Measurements from ENCODE around the gene INPP5D. TPM values are rescaled to one million over a fixed set of nuclear protein-coding genes. Genes with fewer than 3 reads are reported as not detected.
"Not testable (repeated sequence)": the region's sequence is repeated elsewhere in the genome, so short reads cannot be mapped to it uniquely, and the experiment has no call there.

INPP5D gene
- total RNA-seq, 1 donor from 2014 or later = 61.2 TPM

DNA sequence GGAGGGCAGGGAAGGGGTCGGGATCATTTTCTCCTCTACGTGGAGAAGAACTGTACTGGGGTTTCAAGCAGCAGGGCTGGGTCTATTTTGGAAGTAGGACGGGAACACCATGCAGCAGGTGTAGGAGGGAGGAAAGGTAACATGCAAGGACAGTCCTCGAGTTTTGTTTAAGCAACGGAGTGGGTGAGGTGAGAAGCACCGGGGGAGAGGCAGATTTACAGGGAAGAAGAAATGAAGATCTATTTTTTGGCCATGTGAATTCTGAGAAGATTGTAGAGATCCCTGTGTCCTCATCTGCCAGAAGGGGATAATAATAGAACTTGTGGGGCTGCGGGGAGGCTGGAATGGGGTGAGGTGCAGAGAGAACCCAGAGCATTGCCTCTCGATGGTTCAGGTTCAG, 85.6 kb downstream of the INPP5D start:
- no peaks in the 10 kb centered on the region for H3K27me3 Mint-ChIP-seq (ENCODE audit: insufficient read depth)
- no peaks in the 10 kb centered on the region for H3K9me3 Mint-ChIP-seq
- intact Hi-C loops (cut with micrococcal nuclease) = no loop called here
- H3K36me3 Mint-ChIP-seq (ENCODE audit: low read depth) = peaks cover 72% of the 10 kb centered on the region
- H3K27ac Mint-ChIP-seq = no peak overlapping the region
- H3K4me3 Mint-ChIP-seq = no peak overlapping the region
- DNase-seq (ENCODE audit: low spot score) = no peak
- peaks cover 33% of the 10 kb centered on the region for H3K4me1 Mint-ChIP-seq (ENCODE audit: low read depth)

DNA sequence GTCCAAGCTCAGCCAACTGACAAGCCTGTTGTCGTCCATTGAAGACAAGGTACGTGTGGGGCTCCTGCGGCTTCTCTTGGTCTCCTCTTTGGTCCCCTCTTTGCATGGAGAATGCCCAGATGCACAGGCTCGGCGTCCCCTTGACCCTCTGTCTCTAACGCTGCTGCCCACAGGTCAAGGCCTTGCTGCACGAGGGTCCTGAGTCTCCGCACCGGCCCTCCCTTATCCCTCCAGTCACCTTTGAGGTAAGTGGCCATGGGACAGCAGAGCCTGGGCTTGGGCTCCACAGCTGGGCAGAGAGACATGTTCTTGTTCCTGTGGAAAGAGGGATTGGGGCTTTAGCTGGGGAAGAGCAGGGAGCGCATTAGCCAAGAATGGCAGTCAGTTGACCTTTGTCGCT, 86.1 kb downstream of the INPP5D start:
- no peak for DNase-seq (ENCODE audit: low spot score)
- Mint-ChIP-seq H3K27ac (no peak overlapping the region), H3K9me3 (no peaks in the 10 kb centered on the region), H3K4me1 (ENCODE audit: low read depth) (peaks cover 28% of the 10 kb centered on the region), H3K27me3 (ENCODE audit: insufficient read depth) (no peaks in the 10 kb centered on the region), H3K4me3 (no peak overlapping the region), H3K36me3 (ENCODE audit: low read depth) (peaks cover 74% of the 10 kb centered on the region)
- intact Hi-C loops (cut with micrococcal nuclease) = no loop called here

DNA sequence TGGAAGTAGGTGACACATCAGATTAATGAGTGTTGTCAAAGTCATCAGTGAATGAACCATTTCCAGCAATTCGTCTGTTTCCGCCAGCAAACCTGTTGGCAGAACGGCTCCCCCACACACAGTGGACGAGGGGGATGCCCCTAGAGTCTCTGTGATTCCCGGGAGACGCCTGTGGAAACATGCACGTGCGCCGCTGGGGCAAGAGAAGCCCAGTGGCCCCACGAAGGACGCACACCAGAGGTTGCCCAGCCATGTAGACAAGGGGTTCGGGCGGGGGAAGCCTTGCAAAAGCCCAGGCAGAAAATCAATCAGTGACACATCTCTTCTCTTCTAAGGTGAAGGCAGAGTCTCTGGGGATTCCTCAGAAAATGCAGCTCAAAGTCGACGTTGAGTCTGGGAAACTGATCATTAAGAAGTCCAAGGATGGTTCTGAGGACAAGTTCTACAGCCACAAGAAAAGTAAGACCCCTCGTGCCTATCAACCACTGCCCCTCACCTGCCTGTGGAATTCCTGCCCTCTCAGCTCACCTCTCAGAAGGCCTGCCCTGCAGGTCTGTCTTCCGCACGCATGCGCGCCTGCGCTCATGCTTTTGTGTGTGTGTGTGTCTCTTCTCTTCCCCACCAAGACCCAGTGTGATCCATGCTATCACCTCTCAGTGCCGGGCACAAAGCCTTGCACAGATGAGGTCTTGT, 87.1 kb downstream of the INPP5D start:
- DNase-seq (ENCODE audit: low spot score) = no peak
- Mint-ChIP-seq H3K27me3 (ENCODE audit: insufficient read depth) (no peaks in the 10 kb centered on the region), H3K4me3 (no peak overlapping the region), H3K36me3 (ENCODE audit: low read depth) (peaks cover 76% of the 10 kb centered on the region), H3K4me1 (ENCODE audit: low read depth) (peaks cover 17% of the 10 kb centered on the region), H3K9me3 (no peaks in the 10 kb centered on the region), H3K27ac (no peak overlapping the region)
- intact Hi-C loops (cut with micrococcal nuclease) = no loop called here

DNA sequence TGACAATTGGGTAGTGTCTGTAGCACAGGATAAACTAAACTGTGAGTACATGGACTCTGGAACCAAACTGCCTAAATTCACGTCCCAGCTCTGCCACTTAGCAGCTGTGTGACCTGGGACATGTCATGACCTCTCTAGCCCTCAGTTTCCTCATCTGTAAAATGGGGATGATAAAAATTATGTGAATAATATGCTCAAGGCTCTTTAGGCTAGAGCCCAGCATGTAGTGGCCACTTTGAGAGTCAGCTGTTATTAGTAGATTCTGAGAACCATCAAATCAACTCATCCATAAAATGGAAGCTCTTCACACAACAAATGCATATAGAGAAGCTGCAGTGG, 87.7 kb downstream of the INPP5D start:
- DNase-seq (ENCODE audit: low spot score) = no peak
- Mint-ChIP-seq H3K27me3 (ENCODE audit: insufficient read depth) (no peaks in the 10 kb centered on the region), H3K9me3 (no peaks in the 10 kb centered on the region), H3K27ac (no peak overlapping the region), H3K4me3 (no peak overlapping the region), H3K36me3 (ENCODE audit: low read depth) (peaks cover 74% of the 10 kb centered on the region), H3K4me1 (ENCODE audit: low read depth) (peaks cover 12% of the 10 kb centered on the region)
- intact Hi-C loops (cut with micrococcal nuclease) = no loop called here

DNA sequence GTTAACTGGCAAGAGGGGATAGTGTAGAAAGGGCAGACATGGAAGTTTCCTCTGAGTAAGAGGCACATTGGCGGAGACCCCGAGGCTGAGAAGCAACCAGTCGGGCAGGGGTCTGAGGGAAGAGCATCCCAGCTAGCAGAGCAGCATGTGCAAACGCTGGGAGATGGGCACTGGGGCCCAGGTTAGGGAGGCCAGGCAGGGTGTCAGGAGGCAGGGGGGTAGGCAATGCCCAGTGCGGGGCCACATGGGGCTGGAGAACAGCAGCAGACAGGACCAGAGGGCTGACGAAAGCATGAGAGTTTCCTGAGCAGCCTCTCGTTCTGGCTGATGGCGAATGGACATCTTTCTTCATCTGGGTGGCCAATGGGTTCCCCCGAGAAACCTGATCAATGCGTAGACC, 88.2 kb downstream of the INPP5D start:
- DNase-seq (ENCODE audit: low spot score) = no peak
- H3K27me3 Mint-ChIP-seq (ENCODE audit: insufficient read depth) = no peaks in the 10 kb centered on the region
- H3K36me3 Mint-ChIP-seq (ENCODE audit: low read depth) = peaks cover 75% of the 10 kb centered on the region
- no peaks in the 10 kb centered on the region for H3K9me3 Mint-ChIP-seq
- H3K27ac Mint-ChIP-seq = peak overlapping the region; percentile 9
- no peak overlapping the region for H3K4me3 Mint-ChIP-seq
- H3K4me1 Mint-ChIP-seq (ENCODE audit: low read depth) = peaks cover 7% of the 10 kb centered on the region
- intact Hi-C loops (cut with micrococcal nuclease) = no loop called here

DNA sequence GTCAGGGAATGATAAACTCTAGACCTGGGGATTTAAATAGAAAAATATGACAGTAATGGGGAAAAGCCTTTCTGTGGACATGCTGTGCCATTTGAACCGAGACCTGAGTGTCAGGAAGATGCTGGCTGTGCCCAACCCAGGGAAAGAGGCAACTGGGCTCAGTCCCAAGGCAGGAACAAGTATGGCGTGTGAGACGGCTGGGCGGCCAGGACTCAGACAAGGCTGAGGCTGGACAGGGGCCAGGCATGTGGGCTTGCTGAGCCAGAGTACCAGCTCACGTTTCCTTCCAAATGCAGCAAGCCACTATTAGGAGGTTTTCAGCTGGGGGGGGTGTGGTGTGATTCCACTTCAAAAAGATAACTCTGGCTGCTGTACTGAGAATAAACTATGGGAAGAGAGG, 92.4 kb downstream of the INPP5D start:
- peaks cover 61% of the 10 kb centered on the region for H3K36me3 Mint-ChIP-seq (ENCODE audit: low read depth)
- no peaks in the 10 kb centered on the region for H3K4me1 Mint-ChIP-seq (ENCODE audit: low read depth)
- peak overlapping the region; percentile 9 for H3K27ac Mint-ChIP-seq
- DNase-seq (ENCODE audit: low spot score) = no peak
- H3K9me3 Mint-ChIP-seq = no peaks in the 10 kb centered on the region
- H3K4me3 Mint-ChIP-seq = no peak overlapping the region
- no peaks in the 10 kb centered on the region for H3K27me3 Mint-ChIP-seq (ENCODE audit: insufficient read depth)
- intact Hi-C loops (cut with micrococcal nuclease) = no loop called here

DNA sequence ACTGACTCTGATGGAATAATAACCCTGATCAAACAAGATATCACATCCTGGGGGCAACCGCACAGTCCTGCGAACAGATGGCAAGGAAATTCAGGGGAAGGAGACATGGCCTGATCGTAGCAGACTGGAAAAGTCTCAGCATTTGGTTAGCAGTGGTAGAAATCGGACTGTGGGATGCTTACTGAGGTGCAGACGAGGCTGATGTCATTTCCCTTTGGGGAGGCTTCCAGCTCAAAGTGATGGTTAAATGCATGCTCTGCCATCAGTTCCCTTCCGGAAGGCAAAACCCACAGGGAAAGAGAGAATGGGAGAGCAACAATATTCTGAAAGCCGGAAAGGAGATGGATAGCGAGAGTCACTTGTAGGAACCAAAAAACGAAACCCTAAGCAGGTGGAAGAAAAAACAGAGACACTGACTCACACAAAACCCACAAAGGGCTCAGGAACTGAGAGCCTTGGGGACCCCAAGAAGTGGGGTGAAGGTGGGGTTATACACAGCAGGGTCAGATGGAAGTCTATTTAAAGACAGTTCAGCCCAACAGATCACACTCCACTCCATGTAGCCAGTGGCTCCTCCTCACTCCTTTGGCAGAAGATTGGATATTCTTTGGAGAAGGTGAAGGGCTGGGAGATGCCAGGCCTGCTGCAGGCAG, 93.1 kb downstream of the INPP5D start:
- H3K9me3 Mint-ChIP-seq = no peaks in the 10 kb centered on the region
- peaks cover 60% of the 10 kb centered on the region for H3K36me3 Mint-ChIP-seq (ENCODE audit: low read depth)
- H3K27ac Mint-ChIP-seq = no peak overlapping the region
- intact Hi-C loops (cut with micrococcal nuclease) = no loop called here
- no peaks in the 10 kb centered on the region for H3K4me1 Mint-ChIP-seq (ENCODE audit: low read depth)
- H3K4me3 Mint-ChIP-seq = no peak overlapping the region
- H3K27me3 Mint-ChIP-seq (ENCODE audit: insufficient read depth) = no peaks in the 10 kb centered on the region
- DNase-seq (ENCODE audit: low spot score) = no peak

DNA sequence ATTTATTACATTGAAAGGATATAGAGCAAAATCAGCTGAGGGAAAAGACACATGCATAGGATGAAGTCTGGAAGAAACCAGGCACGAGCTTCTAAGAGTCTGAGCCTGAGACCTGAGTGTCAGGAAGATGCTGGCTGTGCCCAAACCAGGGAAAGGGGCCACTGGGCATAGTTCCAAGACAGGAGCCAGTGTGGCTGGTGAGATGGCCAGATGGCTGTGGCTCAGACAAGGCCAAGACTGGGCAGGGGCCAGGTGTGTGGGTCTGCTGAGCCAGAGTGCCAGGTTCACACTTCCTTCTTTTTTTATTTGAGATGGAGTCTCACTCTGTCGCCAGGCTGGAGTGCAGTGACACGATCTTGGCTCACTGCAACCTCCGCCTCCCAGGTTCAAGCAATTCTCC, 95.9 kb downstream of the INPP5D start:
- Mint-ChIP-seq H3K4me1 (ENCODE audit: low read depth) (no peaks in the 10 kb centered on the region), H3K9me3 (no peaks in the 10 kb centered on the region), H3K36me3 (ENCODE audit: low read depth) (peaks cover 54% of the 10 kb centered on the region), H3K27ac (no peak overlapping the region), H3K27me3 (ENCODE audit: insufficient read depth) (no peaks in the 10 kb centered on the region), H3K4me3 (no peak overlapping the region)
- intact Hi-C loops (cut with micrococcal nuclease) = loop anchor here (2.0 kb wide), 1 partner anchor 27 kb away; no protein-coding TSS in a partner anchor
- DNase-seq (ENCODE audit: low spot score) = no peak

DNA sequence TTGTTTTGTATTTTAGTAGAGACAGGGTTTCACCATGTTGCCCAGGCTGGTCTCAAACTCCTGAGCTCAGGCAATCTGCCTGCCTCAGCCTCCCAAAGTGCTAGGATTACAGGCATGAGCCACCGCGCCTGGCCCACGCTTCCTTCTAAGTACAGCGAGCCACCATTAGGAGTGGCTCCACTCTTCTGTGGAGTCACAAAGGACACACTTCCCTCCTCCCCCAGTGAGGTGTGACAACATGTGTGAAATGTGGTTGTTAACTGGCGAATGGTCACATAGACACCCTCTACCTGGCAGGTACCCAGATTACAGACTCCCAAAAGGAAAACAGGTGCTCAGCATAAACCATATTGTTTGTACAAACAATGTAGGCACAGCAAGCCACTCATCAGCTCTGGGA, 96.3 kb downstream of the INPP5D start:
- H3K36me3 Mint-ChIP-seq (ENCODE audit: low read depth) = peaks cover 53% of the 10 kb centered on the region

DNA sequence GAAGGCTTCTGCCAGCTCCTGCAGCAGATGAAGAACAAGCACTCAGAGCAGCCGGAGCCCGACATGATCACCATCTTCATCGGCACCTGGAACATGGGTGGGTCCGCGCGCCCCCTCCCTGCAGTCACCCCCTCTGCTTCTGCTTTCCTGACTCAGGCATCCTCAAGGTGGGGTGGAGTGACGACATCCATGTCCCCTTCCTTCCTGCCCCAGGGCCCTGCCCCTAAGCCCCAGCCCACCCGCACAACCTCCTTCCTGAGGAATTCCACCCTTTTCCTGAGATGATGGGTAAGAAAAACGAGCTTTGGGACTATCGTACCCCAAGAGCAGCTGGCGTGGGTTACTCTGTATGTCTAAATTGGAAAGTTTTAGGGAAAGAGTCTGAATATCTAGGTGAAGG, 101.6 kb downstream of the INPP5D start:
- intact Hi-C loops (cut with micrococcal nuclease) = no loop called here
- H3K36me3 Mint-ChIP-seq (ENCODE audit: low read depth) = peaks cover 31% of the 10 kb centered on the region
- DNase-seq (ENCODE audit: low spot score) = no peak
- no peak overlapping the region for H3K4me3 Mint-ChIP-seq
- no peak overlapping the region for H3K27ac Mint-ChIP-seq
- no peaks in the 10 kb centered on the region for H3K4me1 Mint-ChIP-seq (ENCODE audit: low read depth)
- no peaks in the 10 kb centered on the region for H3K9me3 Mint-ChIP-seq
- H3K27me3 Mint-ChIP-seq (ENCODE audit: insufficient read depth) = no peaks in the 10 kb centered on the region

More for the DNA sequence above, 96.3 kb downstream of the INPP5D start:
- H3K9me3 Mint-ChIP-seq; H3K4me1 Mint-ChIP-seq (ENCODE audit: low read depth); H3K27ac Mint-ChIP-seq; H3K4me3 Mint-ChIP-seq; DNase-seq (ENCODE audit: low spot score); H3K27me3 Mint-ChIP-seq (ENCODE audit: insufficient read depth): not testable (repeated sequence)
- intact Hi-C loops (cut with micrococcal nuclease) = loop anchor here (2.0 kb wide), 1 partner anchor 26 kb away; no protein-coding TSS in a partner anchor

DNA sequence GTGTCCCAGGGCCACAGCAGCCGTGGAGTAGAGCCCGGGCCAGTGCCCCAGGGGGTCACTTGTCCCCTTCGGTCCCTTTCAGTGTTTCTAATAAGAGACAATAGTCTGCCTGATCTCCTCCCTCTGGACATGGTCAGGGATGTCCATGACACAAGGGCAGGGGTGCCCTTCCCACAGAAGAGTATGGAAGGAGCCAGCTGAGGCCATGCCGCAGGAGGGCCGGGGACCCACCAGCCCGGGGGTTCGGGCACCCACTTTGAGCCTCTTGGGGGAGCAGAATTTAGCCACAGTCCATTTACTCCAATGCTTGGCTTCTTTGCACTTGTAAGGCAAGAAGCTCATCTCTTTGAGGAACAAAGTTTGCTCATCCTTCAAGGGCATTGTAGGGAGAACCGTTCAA, 102.6 kb downstream of the INPP5D start:
- Mint-ChIP-seq H3K4me1 (ENCODE audit: low read depth) (no peaks in the 10 kb centered on the region), H3K27me3 (ENCODE audit: insufficient read depth) (no peaks in the 10 kb centered on the region), H3K4me3 (no peak overlapping the region), H3K9me3 (no peaks in the 10 kb centered on the region), H3K36me3 (ENCODE audit: low read depth) (peaks cover 23% of the 10 kb centered on the region), H3K27ac (no peak overlapping the region)
- DNase-seq (ENCODE audit: low spot score) = no peak
- intact Hi-C loops (cut with micrococcal nuclease) = no loop called here

DNA sequence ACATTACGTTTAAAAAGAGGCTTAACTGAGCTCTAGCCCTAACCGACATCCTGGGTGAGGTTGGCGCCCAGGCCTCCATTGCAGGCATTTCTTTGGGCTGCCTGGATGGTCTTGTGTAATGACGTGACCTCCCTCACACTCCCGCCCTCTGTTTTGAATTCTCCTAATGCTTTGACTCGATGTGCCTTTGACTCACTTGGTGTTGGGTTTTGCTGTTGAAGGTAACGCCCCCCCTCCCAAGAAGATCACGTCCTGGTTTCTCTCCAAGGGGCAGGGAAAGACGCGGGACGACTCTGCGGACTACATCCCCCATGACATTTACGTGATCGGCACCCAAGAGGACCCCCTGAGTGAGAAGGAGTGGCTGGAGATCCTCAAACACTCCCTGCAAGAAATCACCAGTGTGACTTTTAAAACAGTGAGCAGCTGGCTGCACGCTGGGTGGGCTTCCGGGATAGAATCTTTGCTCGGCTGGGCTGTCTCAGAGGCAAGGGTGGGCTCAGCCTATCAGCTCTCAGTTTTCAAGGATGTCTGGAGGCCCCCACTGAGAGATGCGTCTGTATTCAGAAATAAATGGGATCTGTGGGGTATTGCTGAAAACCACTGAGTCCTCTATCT, 103.5 kb downstream of the INPP5D start:
- H3K27ac Mint-ChIP-seq = no peak overlapping the region
- intact Hi-C loops (cut with micrococcal nuclease) = no loop called here
- H3K36me3 Mint-ChIP-seq (ENCODE audit: low read depth) = peaks cover 16% of the 10 kb centered on the region
- no peak for DNase-seq (ENCODE audit: low spot score)
- H3K4me1 Mint-ChIP-seq (ENCODE audit: low read depth) = no peaks in the 10 kb centered on the region
- H3K27me3 Mint-ChIP-seq (ENCODE audit: insufficient read depth) = no peaks in the 10 kb centered on the region
- H3K9me3 Mint-ChIP-seq = no peaks in the 10 kb centered on the region
- no peak overlapping the region for H3K4me3 Mint-ChIP-seq

DNA sequence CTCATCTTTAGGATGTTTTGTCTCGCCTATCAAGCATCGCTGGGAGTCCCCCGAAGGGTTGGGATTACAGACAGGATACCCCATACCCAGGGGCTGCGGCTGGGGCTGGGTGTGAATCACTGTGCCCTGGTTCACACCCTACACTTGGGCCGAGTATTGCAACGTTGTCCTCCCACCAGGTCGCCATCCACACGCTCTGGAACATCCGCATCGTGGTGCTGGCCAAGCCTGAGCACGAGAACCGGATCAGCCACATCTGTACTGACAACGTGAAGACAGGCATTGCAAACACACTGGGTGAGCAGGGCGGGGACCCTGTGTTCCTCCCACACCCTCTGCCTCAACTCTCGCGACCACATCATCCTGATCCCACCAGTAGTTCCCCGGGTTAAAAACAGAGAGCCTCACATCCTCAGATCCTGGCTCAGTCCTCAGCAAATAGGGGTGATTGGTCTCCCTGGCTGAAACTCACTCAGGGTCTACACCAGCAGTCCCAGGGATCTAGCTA, 104.0 kb downstream of the INPP5D start:
- Mint-ChIP-seq H3K9me3 (no peaks in the 10 kb centered on the region), H3K27me3 (ENCODE audit: insufficient read depth) (no peaks in the 10 kb centered on the region), H3K36me3 (ENCODE audit: low read depth) (peaks cover 17% of the 10 kb centered on the region), H3K27ac (no peak overlapping the region), H3K4me3 (no peak overlapping the region), H3K4me1 (ENCODE audit: low read depth) (no peaks in the 10 kb centered on the region)
- intact Hi-C loops (cut with micrococcal nuclease) = no loop called here
- DNase-seq (ENCODE audit: low spot score) = no peak
